Measurements from ENCODE around the gene CLTB. TPM values are rescaled to one million over a fixed set of nuclear protein-coding genes. Genes with fewer than 3 reads are reported as not detected.
A peak's percentile ranks its signal among the peaks of the same experiment; 100 is the strongest.

Gene CLTB
- total RNA-seq, 2 donors from 2014 or later = 39.6 to 57.3 TPM

GRCh38 chr5:176424181-176424580 is 7.8 kb upstream of the CLTB start:
- H3K27me3 ChIP-seq = no peaks in the 10 kb centered on the region
- H3K4me3 ChIP-seq = no peak overlapping the region
- DNase-seq (no peak), ATAC-seq (no peak)
- no peaks in the 10 kb centered on the region for H3K4me1 ChIP-seq
- intact Hi-C loops (cut with DNase I) = no loop called here
- H3K9me3 ChIP-seq = no peaks in the 10 kb centered on the region
- H3K36me3 ChIP-seq (replicated peaks in 1 of 2; ENCODE audit: insufficient read depth in 1 of 2, low read depth in 2 of 2) = no peaks in the 10 kb centered on the region
- TF ChIP-seq POLR2A (IDR thresholded peaks at IDR 0.05) (no peak), CTCF (IDR thresholded peaks at IDR 0.05) (no peak)
- 64 to 88% methylated on average over 3 of the region's 3 CpGs for WGBS, 2 donors
- no peak overlapping the region for H3K27ac ChIP-seq

- WGBS, 2 donors = 44 to 62% methylated on average over 2 of the region's 2 CpGs
- DNase-seq (no peak), ATAC-seq (no peak)
- Histone ChIP-seq H3K27ac (no peak overlapping the region), H3K36me3 (replicated peaks in 1 of 2; ENCODE audit: insufficient read depth in 1 of 2, low read depth in 2 of 2) (no peaks in the 10 kb centered on the region), H3K4me1 (peaks cover 7% of the 10 kb centered on the region), H3K9me3 (no peaks in the 10 kb centered on the region), H3K4me3 (no peak overlapping the region), H3K27me3 (no peaks in the 10 kb centered on the region)
- intact Hi-C loops (cut with DNase I) = no loop called here
- TF ChIP-seq POLR2A (IDR thresholded peaks at IDR 0.05) (no peak), CTCF (IDR thresholded peaks at IDR 0.05) (no peak)
Observed at GRCh38 chr5:176420972-176421544, 4.7 kb upstream of the CLTB start.

GRCh38 chr5:176420086-176420485 is 3.7 kb upstream of the CLTB start:
- Histone ChIP-seq H3K9me3 (no peaks in the 10 kb centered on the region), H3K4me1 (peaks cover 14% of the 10 kb centered on the region), H3K36me3 (replicated peaks in 1 of 2; ENCODE audit: insufficient read depth in 1 of 2, low read depth in 2 of 2) (no peaks in the 10 kb centered on the region), H3K4me3 (no peak overlapping the region), H3K27me3 (no peaks in the 10 kb centered on the region), H3K27ac (no peak overlapping the region)
- intact Hi-C loops (cut with DNase I) = no loop called here
- TF ChIP-seq CTCF (IDR thresholded peaks at IDR 0.05) (no peak), POLR2A (IDR thresholded peaks at IDR 0.05) (no peak)
- no peak for DNase-seq
- WGBS, 2 donors = 75 to 79% methylated on average over 5 of the region's 5 CpGs
- ATAC-seq = no peak

- no peak for DNase-seq
- no peaks in the 10 kb centered on the region for H3K36me3 ChIP-seq (replicated peaks in 1 of 2; ENCODE audit: insufficient read depth in 1 of 2, low read depth in 2 of 2)
- 63 to 71% methylated on average over 9 of the region's 9 CpGs for WGBS, 2 donors
- peaks cover 32% of the 10 kb centered on the region for H3K4me1 ChIP-seq
- H3K4me3 ChIP-seq = no peak overlapping the region
- intact Hi-C loops (cut with DNase I) = no loop called here
- no peak for ATAC-seq
- no peaks in the 10 kb centered on the region for H3K27me3 ChIP-seq
- TF ChIP-seq CTCF (IDR thresholded peaks at IDR 0.05) = no peak
- TF ChIP-seq POLR2A (IDR thresholded peaks at IDR 0.05) = no peak
- H3K27ac ChIP-seq = no peak overlapping the region
- H3K9me3 ChIP-seq = no peaks in the 10 kb centered on the region
Observed at GRCh38 chr5:176418251-176418650, 1.9 kb upstream of the CLTB start.

GRCh38 chr5:176416965-176417364 is 626 bp upstream of the CLTB start:
- 83% methylated on average over 11 of the region's 11 CpGs for WGBS, 2 donors
- TF ChIP-seq POLR2A (IDR thresholded peaks at IDR 0.05) (no peak), CTCF (IDR thresholded peaks at IDR 0.05) (no peak)
- Histone ChIP-seq H3K4me3 (no peak overlapping the region), H3K9me3 (no peaks in the 10 kb centered on the region), H3K4me1 (peaks cover 38% of the 10 kb centered on the region), H3K27me3 (no peaks in the 10 kb centered on the region), H3K27ac (peak overlapping the region; percentile 4 to 91 (median 75)), H3K36me3 (replicated peaks in 1 of 2; ENCODE audit: insufficient read depth in 1 of 2, low read depth in 2 of 2) (no peaks in the 10 kb centered on the region)
- DNase-seq = no peak
- ATAC-seq = no peak
- intact Hi-C loops (cut with DNase I) = no loop called here

Measured in body of pancreas (tissue), 4 donors.